Transverse colon (tissue), 4 donors: ENCODE measurements around the gene RPS6KC1. TPM values are rescaled to one million over a fixed set of nuclear protein-coding genes. Genes with fewer than 3 reads are reported as not detected.

ENCODE experiments used
- DNase-seq: peaks from one replicate; pipeline ENCODE4 v3.0.0-alpha.2; 2019
- H3K27ac ChIP-seq, 4 donors: fragments of 200-600 bp; sonication (generic); 2 replicates each; pipeline ENCODE4 v1.5.1; 2016 to 2018; ENCODE audit warnings: inconsistent platforms in 4 of 4
- H3K27me3 ChIP-seq: fragments of 200-600 bp; sonication (generic); 2 replicates; pipeline ENCODE4 v1.5.1; 2017; ENCODE audit warnings: inconsistent platforms
- H3K36me3 ChIP-seq, 4 donors: fragments of 200-600 bp; sonication (generic); 2 replicates each; pipeline ENCODE4 v1.5.1; 2017 to 2019; ENCODE audit warnings: inconsistent platforms in 4 of 4
- H3K4me1 ChIP-seq, 4 donors: fragments of 200-600 bp; sonication (generic); 2 replicates each; pipeline ENCODE4 v1.5.1; 2017 to 2020; ENCODE audit warnings: inconsistent platforms in 4 of 4
- H3K4me3 ChIP-seq, 4 donors: fragments of 200-600 bp; sonication (generic); 1 replicate in 1 of 4; 2 replicates in 3 of 4; pipeline versions ENCODE4 v1.5.1 to v1.6.1; 2017 to 2019; ENCODE audit warnings: inconsistent platforms in 4 of 4
- H3K9me3 ChIP-seq, 2 donors: fragments of 200-600 bp; sonication (generic); 2 replicates each; pipeline ENCODE4 v1.5.1; 2017 to 2019; ENCODE audit warnings: inconsistent platforms in 2 of 2
- EP300 ChIP-seq: sonication (generic); formaldehyde crosslinking; IDR thresholded peaks from one replicate; pipeline ENCODE4 v1.6.1; 2017; ENCODE audit warnings: antibody characterized with exemption, low read depth
- POLR2A ChIP-seq: fragments of 450-650 bp; IDR thresholded peaks from one replicate; pipeline ENCODE4 v1.6.1; 2016; ENCODE audit warnings: antibody characterized with exemption, mild to moderate bottlenecking, moderate library complexity
- POLR2AphosphoS5 ChIP-seq, 3 donors: sonication (generic); formaldehyde crosslinking; IDR thresholded peaks; one replicate each; pipeline ENCODE4 v1.6.1; 2016; ENCODE audit warnings: antibody characterized with exemption in 3 of 3
- WGBS, 2 donors: methylation state at CpG; one replicate each; pipeline ENCODE4 v1.1.5; 2018; ENCODE audit warnings: low coverage in 1 of 2; 5-methylcytosine and 5-hydroxymethylcytosine counted together
- in situ Hi-C, 4 donors: fragments of 200-750 bp; cut with MboI; loops; one replicate each; pipeline versions ENCODE4 v1.15.0 to v1.15.1; 2017; ENCODE audit warnings: low sequenced_read_pairs in 3 of 4, low pct_ligation_motif_present in 1 of 4, low pct_unique_long_range_greater_than_20kb in 1 of 4
- intact Hi-C: fragments of 100-400 bp; cut with DNase I; formaldehyde crosslinking; loops from one replicate; pipeline ENCODE4 v1.15.1; 2023; ENCODE audit warnings: low total_unique reads
- total RNA-seq, 4 donors: library from RNA; depleted of rRNA; stranded (reverse); fragments of >200 nt; gene quantifications; one replicate each; pipeline ENCODE4 v1.1.0, GENCODE V29; 2016
- TF ChIP-seq, protein P1 (sequence below), 5 experiments: fragments of 200-600 bp in 3 of 5; fragments of 450-650 bp in 2 of 5; sonication (generic) in 3 of 5; IDR thresholded peaks; 1 replicate in 2 of 5; 2 replicates in 3 of 5; pipeline ENCODE4 v1.5.1; 2016 to 2017; ENCODE audit warnings: antibody characterized with exemption in 5 of 5, inconsistent platforms in 3 of 5, mild to moderate bottlenecking in 2 of 5, moderate library complexity in 1 of 5

Gene RPS6KC1
- total RNA-seq, 4 donors from 2014 or later = 11.5 to 20.3 (median 14.0) TPM

DNA sequence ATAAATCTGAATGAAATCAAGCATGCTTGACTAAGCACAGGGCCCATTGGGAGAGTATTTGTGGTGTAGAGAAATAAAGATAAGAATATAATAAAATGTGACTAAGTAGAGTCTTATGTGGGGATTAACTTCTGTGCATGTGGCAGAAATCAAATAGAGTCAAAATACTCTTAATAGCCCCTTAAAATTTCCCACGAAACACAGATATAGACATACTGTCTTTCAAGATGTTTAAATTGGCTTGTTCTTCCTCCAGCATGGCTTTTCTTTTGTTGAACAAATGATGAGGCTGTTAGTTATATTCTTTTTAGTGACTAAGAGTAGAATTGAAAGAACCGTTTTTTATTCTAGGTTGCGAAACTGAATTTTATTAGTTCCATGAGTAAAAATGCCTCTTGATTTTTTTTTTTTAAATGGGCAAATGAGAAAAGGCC lies 112.3 kb downstream of the RPS6KC1 start:
- intact Hi-C loops (no loop called here), in situ Hi-C loops (no loop called here)
- DNase-seq = no peak
- Histone ChIP-seq H3K27me3 (no peaks in the 10 kb centered on the region), H3K9me3 (no peaks in the 10 kb centered on the region), H3K27ac (no peak overlapping the region), H3K4me3 (no peak overlapping the region), H3K36me3 (no peaks in the 10 kb centered on the region), H3K4me1 (no peaks in the 10 kb centered on the region)
- no peak for TF ChIP-seq POLR2AphosphoS5 (IDR thresholded peaks at IDR 0.05)
- TF ChIP-seq POLR2A = no peak
- TF ChIP-seq, protein P1, sequence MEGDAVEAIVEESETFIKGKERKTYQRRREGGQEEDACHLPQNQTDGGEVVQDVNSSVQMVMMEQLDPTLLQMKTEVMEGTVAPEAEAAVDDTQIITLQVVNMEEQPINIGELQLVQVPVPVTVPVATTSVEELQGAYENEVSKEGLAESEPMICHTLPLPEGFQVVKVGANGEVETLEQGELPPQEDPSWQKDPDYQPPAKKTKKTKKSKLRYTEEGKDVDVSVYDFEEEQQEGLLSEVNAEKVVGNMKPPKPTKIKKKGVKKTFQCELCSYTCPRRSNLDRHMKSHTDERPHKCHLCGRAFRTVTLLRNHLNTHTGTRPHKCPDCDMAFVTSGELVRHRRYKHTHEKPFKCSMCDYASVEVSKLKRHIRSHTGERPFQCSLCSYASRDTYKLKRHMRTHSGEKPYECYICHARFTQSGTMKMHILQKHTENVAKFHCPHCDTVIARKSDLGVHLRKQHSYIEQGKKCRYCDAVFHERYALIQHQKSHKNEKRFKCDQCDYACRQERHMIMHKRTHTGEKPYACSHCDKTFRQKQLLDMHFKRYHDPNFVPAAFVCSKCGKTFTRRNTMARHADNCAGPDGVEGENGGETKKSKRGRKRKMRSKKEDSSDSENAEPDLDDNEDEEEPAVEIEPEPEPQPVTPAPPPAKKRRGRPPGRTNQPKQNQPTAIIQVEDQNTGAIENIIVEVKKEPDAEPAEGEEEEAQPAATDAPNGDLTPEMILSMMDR (IDR thresholded peaks at IDR 0.05) = no peak
- TF ChIP-seq EP300 = no peak
- 80 to 83% methylated on average over 3 of the region's 3 CpGs for WGBS, 2 donors

DNA sequence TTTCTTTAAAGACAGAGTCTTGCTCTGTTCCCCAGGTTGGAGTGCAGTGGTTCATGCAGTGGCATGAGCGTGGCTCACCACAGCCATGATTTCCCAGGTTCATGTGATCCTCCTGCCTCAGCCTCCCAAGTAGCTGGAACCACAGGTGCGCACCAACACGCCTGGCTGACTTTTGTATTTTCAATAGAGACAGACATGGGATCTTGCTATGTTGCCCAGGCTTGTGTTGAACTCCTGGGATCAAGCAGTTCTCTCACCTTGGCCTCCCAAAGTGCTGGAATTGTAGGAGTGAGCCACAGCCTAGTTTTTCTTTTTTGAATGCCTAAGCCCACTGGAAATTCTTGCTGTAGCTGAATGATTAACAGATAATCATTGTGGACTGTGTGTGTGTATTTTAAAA lies 113.5 kb downstream of the RPS6KC1 start:
- 95 to 96% methylated on average over 3 of the region's 3 CpGs for WGBS, 2 donors
- in situ Hi-C loops = no loop called here
- H3K36me3 ChIP-seq = no peaks in the 10 kb centered on the region

DNA sequence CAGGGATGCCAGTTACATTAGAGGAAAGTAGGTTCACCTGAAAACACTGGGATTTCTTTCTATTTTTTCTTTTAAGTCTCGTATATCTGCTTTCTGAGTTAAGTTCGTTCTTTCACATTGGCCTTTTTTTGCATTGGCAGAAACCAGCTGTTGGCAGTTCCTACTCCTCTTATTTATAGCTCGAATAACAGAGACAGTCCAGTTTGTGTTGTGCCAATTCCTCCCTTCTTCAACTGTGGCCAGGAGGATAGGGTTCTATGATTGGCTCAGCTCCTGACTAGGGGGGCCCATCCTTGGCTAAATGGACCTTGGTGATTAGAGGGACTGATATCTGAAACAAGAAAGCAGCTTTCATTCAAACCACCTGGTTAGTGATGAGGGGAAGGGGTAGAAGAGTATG lies 115.8 kb downstream of the RPS6KC1 start:
- in situ Hi-C loops (no loop called here), intact Hi-C loops (no loop called here)
- Histone ChIP-seq H3K36me3 (no peaks in the 10 kb centered on the region), H3K27me3 (no peaks in the 10 kb centered on the region), H3K4me3 (no peak overlapping the region), H3K27ac (no peak overlapping the region), H3K4me1 (no peaks in the 10 kb centered on the region), H3K9me3 (no peaks in the 10 kb centered on the region)
- no peak for TF ChIP-seq POLR2AphosphoS5 (IDR thresholded peaks at IDR 0.05)
- TF ChIP-seq, protein P1 (IDR thresholded peaks at IDR 0.05) = no peak
- no peak for TF ChIP-seq EP300
- no peak for TF ChIP-seq POLR2A
- 59 to 74% methylated on average over 3 of the region's 3 CpGs for WGBS, 2 donors
- DNase-seq = no peak

More for the DNA sequence above, 113.5 kb downstream of the RPS6KC1 start:
- no peak overlapping the region for H3K4me3 ChIP-seq
- H3K9me3 ChIP-seq = no peaks in the 10 kb centered on the region
- DNase-seq = no peak
- no peaks in the 10 kb centered on the region for H3K27me3 ChIP-seq
- intact Hi-C loops = no loop called here
- no peak overlapping the region for H3K27ac ChIP-seq
- H3K4me1 ChIP-seq = no peaks in the 10 kb centered on the region
- TF ChIP-seq POLR2A = no peak
- TF ChIP-seq, protein P1 (IDR thresholded peaks at IDR 0.05) = no peak

DNA sequence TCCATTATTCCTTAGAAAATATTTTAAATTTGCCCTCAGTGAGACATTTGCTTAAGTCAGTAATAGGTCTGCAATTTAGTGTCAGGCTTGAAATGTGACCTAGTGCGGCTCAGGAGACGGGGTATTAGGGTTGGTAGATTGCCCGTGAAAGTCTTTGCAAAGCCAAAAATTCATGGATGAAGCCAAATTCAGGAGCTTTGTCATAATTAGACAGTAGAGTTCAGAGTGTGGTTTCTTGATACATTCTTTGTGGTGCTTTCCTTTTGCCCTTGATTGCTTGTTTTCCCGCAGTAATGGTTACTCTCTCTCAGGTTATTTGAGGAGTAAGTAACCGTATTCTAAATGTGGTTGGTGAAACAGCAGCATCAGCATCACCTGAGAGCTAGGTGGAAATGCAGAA lies 120.7 kb downstream of the RPS6KC1 start:
- 94 to 100% methylated on average over 1 to 5 of the region's 5 CpGs for WGBS, 2 donors
- H3K4me1 ChIP-seq = no peaks in the 10 kb centered on the region
- no peak for DNase-seq
- intact Hi-C loops (no loop called here), in situ Hi-C loops (no loop called here)
- no peaks in the 10 kb centered on the region for H3K9me3 ChIP-seq
- TF ChIP-seq, protein P1 (IDR thresholded peaks at IDR 0.05) = no peak
- TF ChIP-seq EP300 = no peak
- TF ChIP-seq POLR2A = no peak
- TF ChIP-seq POLR2AphosphoS5 (IDR thresholded peaks at IDR 0.05) = no peak
- no peak overlapping the region for H3K27ac ChIP-seq
- H3K36me3 ChIP-seq = peaks cover 0 to 5% (median 0%) of the 10 kb centered on the region in 4 donors
- H3K27me3 ChIP-seq = no peaks in the 10 kb centered on the region
- H3K4me3 ChIP-seq = no peak overlapping the region
